ENCODE measurements around the gene FAM53A.

GRCh38 chr4:1621526-1621925, 62.6 kb downstream of the FAM53A start:
- TF ChIP-seq REST (IDR thresholded peaks at IDR 0.05) (no peak), CTCF (IDR thresholded peaks at IDR 0.05; ENCODE audit: low read depth, low read length, missing input control) (no peak), GABPA (IDR thresholded peaks at IDR 0.05 in 1 of 2, conservative IDR thresholded peaks at IDR 0.05 in 1 of 2) (no peak)
